CD1c-positive myeloid dendritic cell (primary cell): ENCODE measurements around the gene CYP2C19.
"Not testable (repeated sequence)": the region's sequence is repeated elsewhere in the genome, so short reads cannot be mapped to it uniquely, and the experiment has no call there.

Source experiments
- DNase-seq: peaks from one replicate; pipeline ENCODE4 v3.0.0-alpha.2; 2016; ENCODE audit errors: extremely low spot score

Gene CYP2C19

GRCh38 chr10:94762393-94762792 is at the start of gene CYP2C19:
CYP2C19 (plus strand) TSS chr10:94762681; CDS start chr10:94762706, 25 bp downstream.
- no peak for DNase-seq

DNA sequence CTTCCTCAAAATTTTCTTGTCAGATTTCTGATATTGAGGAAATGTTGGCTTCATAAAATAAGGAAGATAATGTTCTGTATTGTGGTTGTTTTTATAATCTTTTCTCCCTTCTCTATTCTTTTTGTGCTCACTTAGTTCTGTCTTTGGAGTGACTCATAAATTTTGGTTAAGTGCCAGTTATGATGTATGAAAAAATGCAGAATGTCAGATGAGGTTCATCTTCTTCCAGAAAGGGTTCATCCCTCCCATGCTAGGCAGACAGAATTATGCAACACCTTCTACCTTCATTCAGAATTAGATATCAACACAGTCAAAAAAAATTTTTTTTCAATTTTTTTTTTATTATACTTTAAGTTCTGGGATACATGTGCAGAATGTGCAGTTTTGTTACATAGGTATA is 36.6 kb upstream of the CYP2C19 start:
- no peak for DNase-seq

- DNase-seq, result no peak
Observed at GRCh38 chr10:94735197-94735596, 27.3 kb upstream of the CYP2C19 start.

DNA sequence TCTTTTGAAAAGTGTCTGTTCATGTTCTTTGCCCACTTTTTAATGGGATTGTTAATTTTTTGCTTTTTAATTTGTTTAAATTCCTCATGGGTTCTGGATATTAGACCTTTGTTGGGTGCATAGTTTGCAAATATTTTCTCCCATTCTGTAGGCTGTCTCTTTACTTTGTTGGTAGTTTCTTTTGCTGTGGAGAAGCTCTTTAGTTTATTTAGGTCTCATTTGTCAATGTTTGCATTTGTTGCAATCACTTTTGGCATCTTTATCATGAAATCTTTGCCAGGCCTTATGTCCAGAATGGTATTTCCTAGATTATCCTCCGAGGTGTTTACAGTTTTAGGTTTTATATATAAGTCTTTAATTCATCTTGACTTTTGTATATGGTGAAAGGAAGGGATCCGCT is 23.9 kb upstream of the CYP2C19 start:
- no peak for DNase-seq

DNA sequence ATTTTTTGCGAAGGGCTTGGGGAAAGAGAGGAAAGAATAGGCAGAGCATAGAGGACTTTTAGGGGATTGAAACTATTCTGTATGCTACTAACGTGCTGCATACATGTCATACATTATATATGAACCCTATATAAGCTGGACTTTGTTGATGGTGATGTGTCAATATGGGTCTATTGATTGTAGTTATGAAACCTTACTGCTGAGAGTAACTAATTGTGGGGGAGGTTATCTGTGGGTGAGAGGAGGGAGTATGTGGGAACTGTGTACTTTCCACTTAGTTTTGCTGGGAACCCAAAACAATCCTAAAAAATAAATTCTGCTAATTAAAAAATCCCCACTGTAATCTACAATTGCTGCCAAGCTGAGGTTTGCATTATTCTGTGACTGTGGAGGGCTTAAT is 15.3 kb upstream of the CYP2C19 start:
- no peak for DNase-seq

- DNase-seq, result no peak
Observed at GRCh38 chr10:94747838-94748237, 14.6 kb upstream of the CYP2C19 start.

GRCh38 chr10:94757916-94758315 is 4.6 kb upstream of the CYP2C19 start:
- no peak for DNase-seq

DNA sequence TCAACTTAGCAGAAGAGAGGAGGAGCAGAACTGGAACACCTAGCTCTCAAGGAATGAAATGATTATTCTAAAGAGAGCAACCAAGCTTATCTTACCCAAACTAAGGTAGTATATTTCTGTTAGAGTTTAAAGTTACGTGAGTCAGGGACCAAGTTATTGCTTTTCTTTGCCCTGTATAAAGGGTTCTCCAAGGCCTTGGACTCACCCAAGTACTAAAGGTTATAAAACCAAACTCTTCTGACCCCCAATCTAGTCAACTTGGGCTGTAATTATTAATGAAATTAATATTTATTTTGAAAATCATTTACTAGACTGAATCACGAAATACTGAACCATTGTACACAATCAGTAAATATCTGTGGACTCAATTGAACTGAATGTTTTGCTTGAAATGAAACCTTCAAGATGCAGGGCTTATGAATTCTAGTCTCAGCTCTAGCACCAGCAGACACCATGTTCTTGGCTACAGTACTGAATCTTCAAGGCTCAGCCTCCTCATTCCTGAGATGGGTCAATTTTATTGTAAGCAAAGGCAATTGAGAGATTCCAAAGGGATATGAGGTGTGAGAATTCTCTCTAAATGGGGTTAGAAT is 1.8 kb upstream of the CYP2C19 start:
- no peak for DNase-seq

DNA sequence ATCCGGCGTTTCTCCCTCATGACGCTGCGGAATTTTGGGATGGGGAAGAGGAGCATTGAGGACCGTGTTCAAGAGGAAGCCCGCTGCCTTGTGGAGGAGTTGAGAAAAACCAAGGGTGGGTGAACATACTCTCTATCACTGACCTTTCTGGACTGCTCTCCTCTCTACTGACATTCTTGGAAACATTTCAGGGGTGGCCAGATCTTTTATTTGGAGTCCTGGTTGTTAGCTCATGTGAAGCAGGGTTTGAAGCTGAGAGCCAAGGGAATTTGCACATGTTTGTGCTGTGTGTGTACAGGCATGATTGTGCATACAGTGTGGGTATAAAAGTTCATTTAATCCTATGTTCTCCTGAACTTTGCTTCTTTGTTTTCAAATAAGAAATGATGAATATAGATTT is 12.9 kb downstream of the CYP2C19 start:
- not testable (repeated sequence) for DNase-seq

DNA sequence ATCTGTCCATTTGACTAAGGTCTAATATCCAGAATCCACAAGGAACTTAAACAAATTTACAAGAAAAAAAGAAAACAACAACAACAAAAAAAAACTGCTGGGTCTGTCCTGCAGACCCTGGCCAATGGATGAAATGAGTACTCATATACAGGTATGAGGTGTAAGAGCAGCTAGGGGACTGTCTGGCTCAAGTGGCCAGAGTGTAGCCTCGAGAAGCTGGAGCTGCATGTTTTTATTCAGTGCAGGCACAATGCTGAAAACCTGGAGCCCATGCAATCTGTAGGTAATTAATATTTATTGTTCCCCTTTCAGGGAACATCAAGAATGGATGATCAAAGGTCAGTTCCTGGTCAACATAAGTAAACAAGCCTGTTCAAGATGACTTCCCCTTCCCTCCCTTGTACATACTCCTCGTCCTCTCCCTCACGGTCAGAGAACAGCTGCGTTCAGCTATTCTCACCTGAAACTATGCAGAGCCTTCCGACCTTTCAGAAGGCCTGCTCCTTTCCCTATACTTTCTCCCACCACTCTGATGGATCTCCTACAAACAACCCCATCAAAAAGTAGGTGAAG is 15.5 kb downstream of the CYP2C19 start:
- no peak for DNase-seq

GRCh38 chr10:94780844-94781243 is 18.4 kb downstream of the CYP2C19 start:
- DNase-seq, result no peak

DNA sequence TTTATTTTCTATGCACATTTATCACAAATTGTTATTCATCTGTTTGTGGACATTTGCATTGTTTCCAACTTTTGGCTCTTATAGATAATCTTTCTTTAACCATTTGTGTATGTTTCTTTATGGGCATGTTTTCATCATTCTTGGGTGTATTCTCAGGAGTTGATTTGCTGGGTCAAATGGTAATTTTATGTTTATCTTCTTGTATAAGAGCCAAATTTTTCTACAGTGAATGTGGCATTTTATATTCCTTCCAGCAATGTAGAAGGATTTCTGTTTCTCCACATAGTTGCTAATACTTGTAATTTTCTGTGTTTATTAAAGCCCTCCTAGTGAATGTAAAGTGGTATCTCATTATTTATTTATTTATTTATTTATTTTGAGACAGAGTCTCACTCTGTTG is 21.8 kb downstream of the CYP2C19 start:
- no peak for DNase-seq

DNA sequence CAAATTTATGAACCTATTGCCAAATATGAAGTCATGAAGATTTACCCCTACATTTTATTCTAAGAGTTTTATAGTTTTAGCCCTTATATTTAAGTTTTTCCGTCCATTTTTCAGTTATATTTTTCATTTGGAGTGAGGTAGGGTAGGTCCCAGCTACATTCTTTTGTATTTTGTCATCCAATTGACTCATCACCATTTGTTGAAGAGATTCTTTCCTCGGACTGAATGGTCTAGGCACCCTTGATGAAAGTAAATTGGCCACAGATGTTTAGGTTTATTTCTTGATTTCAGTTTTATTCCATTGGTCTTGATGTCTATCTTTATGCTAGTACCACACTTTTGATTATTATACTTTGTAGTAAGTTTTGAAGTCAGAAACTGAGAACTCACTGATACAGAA is 22.7 kb downstream of the CYP2C19 start:
- no peak for DNase-seq

GRCh38 chr10:94800551-94800950 is 38.1 kb downstream of the CYP2C19 start:
- DNase-seq, result not testable (repeated sequence)

GRCh38 chr10:94803307-94803706 is 40.8 kb downstream of the CYP2C19 start:
- no peak for DNase-seq

DNA sequence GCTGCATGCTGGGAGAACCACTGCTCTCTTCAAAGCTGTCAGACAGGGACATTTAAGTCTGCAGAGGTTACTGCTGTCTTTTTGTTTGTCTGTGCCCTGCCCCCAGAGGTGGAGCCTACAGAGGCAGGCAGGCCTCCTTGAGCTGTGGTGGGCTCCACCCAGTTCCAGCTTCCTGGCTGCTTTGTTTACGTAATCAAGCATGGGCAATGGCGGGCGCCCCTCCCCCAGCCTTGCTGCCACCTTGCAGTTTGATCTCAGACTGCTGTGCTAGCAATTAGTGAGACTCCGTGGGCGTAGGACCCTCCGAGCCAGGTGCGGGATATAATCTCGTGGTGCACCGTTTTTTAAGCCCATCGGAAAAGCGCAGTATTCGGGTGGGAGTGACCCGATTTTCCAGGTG is 67.5 kb downstream of the CYP2C19 start:
- DNase-seq, result not testable (repeated sequence)

DNA sequence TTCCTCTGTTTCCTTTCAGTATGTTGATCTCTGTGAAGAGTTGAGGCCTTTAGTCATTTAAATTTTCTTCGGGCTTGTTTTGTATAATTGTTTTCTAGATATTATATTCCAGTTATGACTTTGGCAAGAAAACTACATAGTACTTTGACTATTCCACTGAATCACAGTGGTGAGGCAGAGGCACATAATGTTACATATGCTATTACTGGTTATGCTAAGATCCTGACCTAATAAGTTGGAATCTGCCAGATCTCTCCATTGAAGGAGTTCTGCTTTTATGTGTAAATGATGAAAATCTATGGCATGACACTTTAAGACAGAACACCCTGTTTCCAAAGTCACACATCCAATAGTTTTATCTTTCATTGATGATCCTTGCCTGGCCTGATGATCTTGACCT is 83.7 kb downstream of the CYP2C19 start:
- DNase-seq, result no peak

DNA sequence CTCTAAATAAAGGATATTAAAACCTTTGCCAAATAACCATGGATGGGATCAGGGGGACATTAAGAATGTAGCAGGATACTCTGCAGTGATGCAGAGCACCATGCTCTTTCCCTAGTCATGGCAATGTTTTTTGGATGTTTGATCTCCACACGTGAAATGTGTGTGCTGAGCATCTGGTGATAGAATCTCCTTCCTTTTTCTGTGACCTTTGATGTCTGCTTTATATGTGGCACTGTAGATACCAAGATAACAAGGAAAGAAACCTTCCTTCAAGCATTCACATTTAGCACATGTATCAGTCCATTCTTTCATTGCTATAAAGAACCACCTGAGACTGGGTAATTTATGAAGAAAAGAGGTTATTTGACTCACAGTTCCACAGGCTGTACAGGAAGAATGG is 88.3 kb downstream of the CYP2C19 start:
- DNase-seq, result no peak

GRCh38 chr10:94851263-94851662 is 88.8 kb downstream of the CYP2C19 start:
- DNase-seq, result no peak

DNA sequence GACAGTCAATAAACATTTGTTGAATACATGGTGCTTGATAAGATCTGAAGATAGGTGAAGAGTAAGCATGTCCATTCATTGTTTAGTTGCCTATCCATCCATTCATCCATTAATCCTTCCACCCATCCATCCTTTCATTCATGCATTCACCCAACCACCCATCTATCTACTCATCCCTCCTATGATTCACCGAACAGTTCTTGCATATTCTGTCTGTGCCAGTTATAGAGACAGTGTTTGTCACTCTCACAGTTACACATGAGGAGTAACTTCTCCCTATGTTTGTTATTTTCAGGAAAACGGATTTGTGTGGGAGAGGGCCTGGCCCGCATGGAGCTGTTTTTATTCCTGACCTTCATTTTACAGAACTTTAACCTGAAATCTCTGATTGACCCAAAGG is 90.0 kb downstream of the CYP2C19 start:
- no peak for DNase-seq

- no peak for DNase-seq
Observed at GRCh38 chr10:94853065-94853464, 90.6 kb downstream of the CYP2C19 start.

DNA sequence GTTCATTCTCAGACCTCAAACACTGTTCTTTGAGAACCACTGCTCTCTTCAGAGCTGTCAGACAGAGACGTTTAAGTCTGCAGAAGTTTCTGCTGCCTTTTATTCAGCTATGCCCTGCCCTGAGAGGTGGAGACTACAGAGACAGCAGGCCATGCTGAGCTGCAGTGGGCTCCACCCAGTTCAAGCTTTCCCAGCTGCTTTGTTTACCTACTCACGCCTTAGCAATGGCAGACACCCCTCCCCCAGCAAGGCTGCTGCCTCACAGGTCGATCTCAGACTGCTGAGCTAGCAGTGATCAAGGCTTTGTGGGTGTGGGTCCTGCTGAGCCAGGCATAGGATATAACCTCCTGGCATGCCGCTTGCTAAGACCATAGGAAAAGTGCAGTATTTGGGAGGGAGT is 95.5 kb downstream of the CYP2C19 start:
- no peak for DNase-seq

GRCh38 chr10:94859086-94859485 is 96.6 kb downstream of the CYP2C19 start:
- DNase-seq, result no peak

DNA sequence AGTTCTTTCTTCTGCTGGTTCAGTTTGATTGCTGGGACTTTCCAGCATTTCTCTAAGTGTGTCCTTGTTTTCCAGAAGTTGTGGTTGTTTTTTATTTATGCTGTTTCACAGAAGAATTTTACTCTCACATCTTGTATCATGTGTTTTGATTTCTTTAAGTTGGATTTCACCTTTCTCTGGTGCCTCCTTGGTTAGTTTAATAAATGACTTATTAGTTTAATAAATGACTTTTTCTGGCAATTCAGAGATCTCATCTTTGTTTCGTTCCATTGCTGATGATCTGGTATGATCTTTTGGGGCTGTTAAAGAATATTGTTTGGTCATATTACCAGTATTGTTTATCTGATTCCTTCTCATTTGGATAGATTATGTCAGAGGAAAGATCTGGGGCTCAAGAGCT is 116.2 kb downstream of the CYP2C19 start:
- DNase-seq, result no peak
